GM13977 (cell line): ENCODE measurements around the gene ALDH1L2.

Experiments
- DNase-seq: peaks from one replicate; pipeline ENCODE4 v3.0.0; 2012; ENCODE audit warnings: low spot score
- CTCF ChIP-seq: IDR thresholded peaks from 2 replicates; pipeline ENCODE4 v1.5.1; 2012; ENCODE audit warnings: mild to moderate bottlenecking, control low read depth; ENCODE audit not compliant: insufficient read depth; ENCODE audit errors: extremely low read depth, missing control alignments
- in situ Hi-C: fragments of 300-500 bp; cut with MboI; formaldehyde crosslinking; loops from one replicate; pipeline ENCODE4 v1.12.0; 2022; ENCODE audit warnings: low sequenced_read_pairs, low pct_unique_long_range_greater_than_20kb, mixed read lengths, inconsistent platforms; ENCODE audit not compliant: unreplicated experiment

The ALDH1L2 gene

GRCh38 chr12:105060715-105061378 is 23.4 kb downstream of the ALDH1L2 start:
- TF ChIP-seq CTCF = no peak
- in situ Hi-C loops = loop anchor here (25.0 kb wide), 1 partner anchor 374 kb away; no protein-coding TSS in a partner anchor
- no peak for DNase-seq

GRCh38 chr12:105057174-105057573 is 27.1 kb downstream of the ALDH1L2 start:
- DNase-seq = no peak
- in situ Hi-C loops = loop anchor here (10.0 to 25.0 kb wide), 3 partner anchors 370 to 852 kb away; no protein-coding TSS in a partner anchor
- no peak for TF ChIP-seq CTCF

- in situ Hi-C loops = loop anchor here (10.0 to 25.0 kb wide), 3 partner anchors 366 to 848 kb away; no protein-coding TSS in a partner anchor
- TF ChIP-seq CTCF = peak; percentile 93
These were observed 31.1 kb downstream of the ALDH1L2 start for GRCh38 chr12:105053116-105053572.

GRCh38 chr12:105051981-105052380 is 32.3 kb downstream of the ALDH1L2 start:
- TF ChIP-seq CTCF = no peak
- DNase-seq = no peak
- in situ Hi-C loops = loop anchor here (10.0 to 25.0 kb wide), 3 partner anchors 365 to 847 kb away; no protein-coding TSS in a partner anchor

More at GRCh38 chr12:105053116-105053572, 31.1 kb downstream of the ALDH1L2 start:
- peak; percentile 37 for DNase-seq

GRCh38 chr12:105048315-105048714 is 35.9 kb downstream of the ALDH1L2 start:
- no peak for TF ChIP-seq CTCF
- DNase-seq = no peak
- in situ Hi-C loops = no loop called here

- TF ChIP-seq CTCF = no peak
- in situ Hi-C loops = no loop called here
- no peak for DNase-seq
These were observed 37.0 kb downstream of the ALDH1L2 start for GRCh38 chr12:105047308-105047707.
